CD4-positive, alpha-beta T cell treated with Interleukin-6 for 4 hours (primary cell): ENCODE results near the gene NUP43.
A peak's percentile ranks its signal among the peaks of the same experiment; 100 is the strongest.
"Not testable (repeated sequence)": the region's sequence is repeated elsewhere in the genome, so short reads cannot be mapped to it uniquely, and the experiment has no call there.

Source experiments
- DNase-seq: peaks from one replicate; pipeline ENCODE4 v3.0.0-alpha.2; 2020; ENCODE audit warnings: mixed read lengths

NUP43 gene

GRCh38 chr6:149745252-149745651 lies 1.1 kb downstream of the NUP43 start:
- DNase-seq = not testable (repeated sequence)

GRCh38 chr6:149734915-149735314 lies 11.4 kb downstream of the NUP43 start:
- no peak for DNase-seq

GRCh38 chr6:149733089-149733720 lies 13.1 kb downstream of the NUP43 start:
- no peak for DNase-seq

GRCh38 chr6:149729824-149730223 lies 16.5 kb downstream of the NUP43 start:
- no peak for DNase-seq

GRCh38 chr6:149728499-149729234 lies 17.7 kb downstream of the NUP43 start:
- DNase-seq = no peak

GRCh38 chr6:149727793-149728498 lies 18.4 kb downstream of the NUP43 start:
- no peak for DNase-seq

GRCh38 chr6:149725785-149726184 lies 20.5 kb downstream of the NUP43 start:
- no peak for DNase-seq

- DNase-seq = peak; percentile 55
Observed at GRCh38 chr6:149723771-149724417, 22.4 kb downstream of the NUP43 start.

GRCh38 chr6:149723262-149723661 lies 23.1 kb downstream of the NUP43 start:
- DNase-seq = no peak

GRCh38 chr6:149719531-149719930 lies 26.8 kb downstream of the NUP43 start:
- DNase-seq = no peak

GRCh38 chr6:149717588-149718458 lies 28.5 kb downstream of the NUP43 start, which contains the start of gene LATS1:
Gene LATS1 (minus strand): TSS chr6:149718101. CDS start chr6:149702126, 15,975 bp downstream.
- DNase-seq = peak; percentile 90

GRCh38 chr6:149717255-149717587 lies 29.1 kb downstream of the NUP43 start:
- no peak for DNase-seq

- DNase-seq = no peak
Observed at GRCh38 chr6:149716181-149716963, 30.0 kb downstream of the NUP43 start.

- no peak for DNase-seq
Observed at GRCh38 chr6:149714442-149714841, 31.9 kb downstream of the NUP43 start.

- no peak for DNase-seq
Observed at GRCh38 chr6:149711711-149712110, 34.6 kb downstream of the NUP43 start.

- no peak for DNase-seq
Observed at GRCh38 chr6:149701714-149702113, 44.6 kb downstream of the NUP43 start.

- DNase-seq = no peak
Observed at GRCh38 chr6:149699150-149699549, 47.2 kb downstream of the NUP43 start.

- DNase-seq = no peak
Observed at GRCh38 chr6:149698175-149698574, 48.2 kb downstream of the NUP43 start.

- DNase-seq = no peak
Observed at GRCh38 chr6:149696901-149697300, 49.4 kb downstream of the NUP43 start.

GRCh38 chr6:149694921-149695320 lies 51.4 kb downstream of the NUP43 start:
- DNase-seq = no peak

- DNase-seq = no peak
Observed at GRCh38 chr6:149691201-149691600, 55.1 kb downstream of the NUP43 start.

GRCh38 chr6:149686230-149686629 lies 60.1 kb downstream of the NUP43 start:
- DNase-seq = no peak
